Upper lobe of left lung (tissue), 4 donors: Measurements from ENCODE around the gene TIMM29.

ENCODE experiments used
- POLR2A ChIP-seq, 4 donors: fragments of 450-650 bp; IDR thresholded peaks; one replicate each; pipeline ENCODE4 v1.5.1; 2016 to 2017; ENCODE audit warnings: antibody characterized with exemption in 4 of 4, mild to moderate bottlenecking in 2 of 4
- TF ChIP-seq, protein P1 (sequence below), 6 experiments: fragments of 450-650 bp in 4 of 6; fragments of 200-600 bp in 2 of 6; sonication (generic) in 2 of 6; IDR thresholded peaks; one replicate each; pipeline ENCODE4 v1.5.1; 2016 to 2019; ENCODE audit warnings: antibody characterized with exemption in 6 of 6

DNA sequence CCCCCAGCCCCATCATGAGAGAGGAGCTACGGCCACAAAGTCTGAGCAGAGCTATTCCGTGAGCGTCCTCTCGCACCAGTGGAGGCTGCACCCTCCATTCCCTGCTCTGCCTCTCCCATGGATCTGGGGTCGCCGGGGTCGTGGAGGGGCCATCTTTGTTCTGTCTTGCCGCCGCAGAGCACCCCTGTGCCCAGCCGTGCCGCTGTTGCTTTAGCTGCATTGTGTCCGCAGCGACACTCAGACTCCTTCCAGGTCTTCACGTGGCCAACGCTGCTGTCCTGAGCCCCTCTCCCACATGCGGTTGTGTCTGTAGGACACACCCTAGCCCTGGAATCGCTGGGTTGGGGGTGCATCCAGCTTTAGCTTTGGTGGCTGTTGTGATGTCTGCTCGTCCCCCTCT, 16.0 kb upstream of the TIMM29 start:
- TF ChIP-seq POLR2A (IDR thresholded peaks at IDR 0.05) = no peak
- TF ChIP-seq, protein P1, sequence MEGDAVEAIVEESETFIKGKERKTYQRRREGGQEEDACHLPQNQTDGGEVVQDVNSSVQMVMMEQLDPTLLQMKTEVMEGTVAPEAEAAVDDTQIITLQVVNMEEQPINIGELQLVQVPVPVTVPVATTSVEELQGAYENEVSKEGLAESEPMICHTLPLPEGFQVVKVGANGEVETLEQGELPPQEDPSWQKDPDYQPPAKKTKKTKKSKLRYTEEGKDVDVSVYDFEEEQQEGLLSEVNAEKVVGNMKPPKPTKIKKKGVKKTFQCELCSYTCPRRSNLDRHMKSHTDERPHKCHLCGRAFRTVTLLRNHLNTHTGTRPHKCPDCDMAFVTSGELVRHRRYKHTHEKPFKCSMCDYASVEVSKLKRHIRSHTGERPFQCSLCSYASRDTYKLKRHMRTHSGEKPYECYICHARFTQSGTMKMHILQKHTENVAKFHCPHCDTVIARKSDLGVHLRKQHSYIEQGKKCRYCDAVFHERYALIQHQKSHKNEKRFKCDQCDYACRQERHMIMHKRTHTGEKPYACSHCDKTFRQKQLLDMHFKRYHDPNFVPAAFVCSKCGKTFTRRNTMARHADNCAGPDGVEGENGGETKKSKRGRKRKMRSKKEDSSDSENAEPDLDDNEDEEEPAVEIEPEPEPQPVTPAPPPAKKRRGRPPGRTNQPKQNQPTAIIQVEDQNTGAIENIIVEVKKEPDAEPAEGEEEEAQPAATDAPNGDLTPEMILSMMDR (IDR thresholded peaks at IDR 0.05) = no peak
